ENCODE results near the gene SPOCD1.

The SPOCD1 gene

GRCh38 chr1:31855038-31855845 lies 39.4 kb upstream of the SPOCD1 start:
- Histone ChIP-seq H3K14ac (ENCODE audit: low read length) (no peak overlapping the region), H2BK5ac (ENCODE audit: low read depth, low read length, poor library complexity) (no peak overlapping the region), H3K9ac (ENCODE audit: low read length) (no peak overlapping the region), H4K91ac (ENCODE audit: low read depth, low read length) (no peak overlapping the region), H3K36me3 (ENCODE audit: control insufficient read depth in 1 of 2, insufficient read depth in 2 of 2, low read length in 2 of 2) (no peaks in the 10 kb centered on the region), H3K23ac (ENCODE audit: low read length) (no peak overlapping the region), H3K27ac (ENCODE audit: low read depth, low read length) (no peak overlapping the region), H4K12ac (ENCODE audit: low read depth, low read length) (no peak overlapping the region), H3K4ac (ENCODE audit: low read depth, low read length) (no peak overlapping the region), H3K4me2 (ENCODE audit: low read length) (no peak overlapping the region), H2BK120ac (ENCODE audit: insufficient read depth, low read length, poor library complexity) (no peak overlapping the region), H3K9me3 (ENCODE audit: insufficient read depth, low read depth, low read length) (no peaks in the 10 kb centered on the region), H3K4me3 (ENCODE audit: low read depth, low read length) (no peak overlapping the region), H4K8ac (ENCODE audit: low read depth, low read length) (no peak overlapping the region), H3K79me1 (ENCODE audit: low read length) (no peaks in the 10 kb centered on the region), H2BK12ac (ENCODE audit: low read length) (no peak overlapping the region), H3K4me1 (ENCODE audit: control insufficient read depth in 1 of 2, insufficient read depth in 2 of 2, low read length in 2 of 2) (no peaks in the 10 kb centered on the region), H2AK5ac (ENCODE audit: low read length) (no peak overlapping the region), H2AFZ (ENCODE audit: insufficient read depth, low read length, poor library complexity) (no peak overlapping the region), H3K18ac (ENCODE audit: low read length) (no peak overlapping the region), H3K27me3 (ENCODE audit: insufficient read depth, low read length) (no peaks in the 10 kb centered on the region), H3K79me2 (ENCODE audit: control insufficient read depth, insufficient read depth, low read length, poor library complexity) (no peaks in the 10 kb centered on the region)
- WGBS (ENCODE audit: extremely low coverage, insufficient coverage, insufficient read length): no CpG with 5 or more reads among the region's 12 CpGs
- DNase-seq: peak; percentile 41 to 65

GRCh38 chr1:31849653-31850052 lies 33.8 kb upstream of the SPOCD1 start:
- no peaks in the 10 kb centered on the region for H3K4me1 ChIP-seq (ENCODE audit: control insufficient read depth in 1 of 2, insufficient read depth in 2 of 2, low read length in 2 of 2)
- no peak overlapping the region for H3K4me2 ChIP-seq (ENCODE audit: low read length)
- no peak overlapping the region for H2AK5ac ChIP-seq (ENCODE audit: low read length)
- no CpG with 5 or more reads among the region's 5 CpGs for WGBS (ENCODE audit: extremely low coverage, insufficient coverage, insufficient read length)
- no peaks in the 10 kb centered on the region for H3K27me3 ChIP-seq (ENCODE audit: insufficient read depth, low read length)
- no peak overlapping the region for H2BK12ac ChIP-seq (ENCODE audit: low read length)
- H3K79me1 ChIP-seq (ENCODE audit: low read length): no peaks in the 10 kb centered on the region
- H3K9ac ChIP-seq (ENCODE audit: low read length): no peak overlapping the region
- H3K79me2 ChIP-seq (ENCODE audit: control insufficient read depth, insufficient read depth, low read length, poor library complexity): no peaks in the 10 kb centered on the region
- no peak overlapping the region for H2BK120ac ChIP-seq (ENCODE audit: insufficient read depth, low read length, poor library complexity)
- H3K4ac ChIP-seq (ENCODE audit: low read depth, low read length): no peak overlapping the region
- H3K9me3 ChIP-seq (ENCODE audit: insufficient read depth, low read depth, low read length): no peaks in the 10 kb centered on the region
- DNase-seq: no peak
- no peak overlapping the region for H4K12ac ChIP-seq (ENCODE audit: low read depth, low read length)
- no peak overlapping the region for H3K4me3 ChIP-seq (ENCODE audit: low read depth, low read length)
- H3K23ac ChIP-seq (ENCODE audit: low read length): no peak overlapping the region
- no peak overlapping the region for H4K8ac ChIP-seq (ENCODE audit: low read depth, low read length)
- H3K27ac ChIP-seq (ENCODE audit: low read depth, low read length): no peak overlapping the region
- H2BK5ac ChIP-seq (ENCODE audit: low read depth, low read length, poor library complexity): no peak overlapping the region
- H3K14ac ChIP-seq (ENCODE audit: low read length): no peak overlapping the region
- no peak overlapping the region for H3K18ac ChIP-seq (ENCODE audit: low read length)
- no peak overlapping the region for H2AFZ ChIP-seq (ENCODE audit: insufficient read depth, low read length, poor library complexity)
- H3K36me3 ChIP-seq (ENCODE audit: control insufficient read depth in 1 of 2, insufficient read depth in 2 of 2, low read length in 2 of 2): no peaks in the 10 kb centered on the region
- H4K91ac ChIP-seq (ENCODE audit: low read depth, low read length): no peak overlapping the region

DNA sequence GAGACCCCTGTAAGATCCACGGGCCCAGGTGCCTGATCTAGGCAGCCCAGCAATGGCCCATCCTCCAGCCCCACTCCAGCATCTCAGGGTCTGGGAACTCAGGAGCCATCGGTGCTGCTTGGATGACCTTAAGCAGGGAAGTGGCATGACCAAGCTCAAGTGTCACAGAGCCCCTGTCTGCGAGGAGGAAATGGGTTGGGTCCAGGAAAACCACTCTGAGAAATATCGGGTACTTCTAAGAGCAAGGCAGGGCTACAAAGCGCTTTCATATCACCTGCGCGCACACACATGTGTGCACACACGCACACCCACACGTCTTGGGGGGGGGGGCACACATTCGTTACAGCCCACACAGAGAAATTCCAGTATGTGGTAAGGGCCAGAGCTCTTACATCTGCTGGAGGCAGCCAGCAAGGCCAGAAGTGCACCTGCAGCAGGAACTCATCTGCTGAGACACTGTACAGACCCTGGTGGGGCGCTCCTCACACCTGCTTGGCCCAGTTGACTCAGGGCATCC lies 32.6 kb upstream of the SPOCD1 start:
- H3K36me3 ChIP-seq (ENCODE audit: control insufficient read depth in 1 of 2, insufficient read depth in 2 of 2, low read length in 2 of 2): no peaks in the 10 kb centered on the region
- H3K4me1 ChIP-seq (ENCODE audit: control insufficient read depth in 1 of 2, insufficient read depth in 2 of 2, low read length in 2 of 2): no peaks in the 10 kb centered on the region
- no peak overlapping the region for H4K12ac ChIP-seq (ENCODE audit: low read depth, low read length)
- no peaks in the 10 kb centered on the region for H3K79me1 ChIP-seq (ENCODE audit: low read length)
- no peak overlapping the region for H2BK5ac ChIP-seq (ENCODE audit: low read depth, low read length, poor library complexity)
- no peaks in the 10 kb centered on the region for H3K9me3 ChIP-seq (ENCODE audit: insufficient read depth, low read depth, low read length)
- no peak overlapping the region for H3K23ac ChIP-seq (ENCODE audit: low read length)
- no peak overlapping the region for H3K18ac ChIP-seq (ENCODE audit: low read length)
- no peak overlapping the region for H2AFZ ChIP-seq (ENCODE audit: insufficient read depth, low read length, poor library complexity)
- no peak overlapping the region for H3K9ac ChIP-seq (ENCODE audit: low read length)
- no peak overlapping the region for H2AK5ac ChIP-seq (ENCODE audit: low read length)
- H2BK120ac ChIP-seq (ENCODE audit: insufficient read depth, low read length, poor library complexity): no peak overlapping the region
- H4K8ac ChIP-seq (ENCODE audit: low read depth, low read length): no peak overlapping the region
- H3K14ac ChIP-seq (ENCODE audit: low read length): no peak overlapping the region
- no peak for DNase-seq
- WGBS (ENCODE audit: extremely low coverage, insufficient coverage, insufficient read length): no CpG with 5 or more reads among the region's 11 CpGs
- H3K79me2 ChIP-seq (ENCODE audit: control insufficient read depth, insufficient read depth, low read length, poor library complexity): no peaks in the 10 kb centered on the region
- H3K4me2 ChIP-seq (ENCODE audit: low read length): no peak overlapping the region
- H3K27ac ChIP-seq (ENCODE audit: low read depth, low read length): no peak overlapping the region
- H2BK12ac ChIP-seq (ENCODE audit: low read length): no peak overlapping the region
- no peak overlapping the region for H3K4ac ChIP-seq (ENCODE audit: low read depth, low read length)
- no peak overlapping the region for H4K91ac ChIP-seq (ENCODE audit: low read depth, low read length)
- no peaks in the 10 kb centered on the region for H3K27me3 ChIP-seq (ENCODE audit: insufficient read depth, low read length)
- H3K4me3 ChIP-seq (ENCODE audit: low read depth, low read length): no peak overlapping the region

DNA sequence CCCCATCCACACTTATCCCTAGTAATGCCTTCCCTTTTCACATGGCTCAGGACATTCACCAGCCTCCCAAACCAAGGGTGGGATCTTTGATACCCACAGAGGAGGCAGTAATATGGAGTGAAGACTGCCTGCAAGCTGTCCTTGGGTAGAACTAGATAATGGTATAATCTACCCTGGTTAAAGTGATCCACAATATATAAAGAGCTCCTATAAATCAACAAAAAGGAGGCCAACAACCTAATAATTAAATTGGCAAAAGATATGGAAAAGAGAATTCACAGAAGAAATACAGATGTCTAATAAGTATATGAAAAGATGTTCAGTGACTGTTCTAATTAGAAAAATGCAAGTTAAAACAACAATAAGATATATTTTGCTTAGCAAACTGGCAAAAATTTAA lies 30.7 kb upstream of the SPOCD1 start:
- Histone ChIP-seq H3K4me2 (ENCODE audit: low read length) (no peak overlapping the region), H3K23ac (ENCODE audit: low read length) (no peak overlapping the region), H3K14ac (ENCODE audit: low read length) (no peak overlapping the region), H3K4me1 (ENCODE audit: control insufficient read depth in 1 of 2, insufficient read depth in 2 of 2, low read length in 2 of 2) (no peaks in the 10 kb centered on the region), H2BK5ac (ENCODE audit: low read depth, low read length, poor library complexity) (no peak overlapping the region), H3K27me3 (ENCODE audit: insufficient read depth, low read length) (no peaks in the 10 kb centered on the region), H3K27ac (ENCODE audit: low read depth, low read length) (no peak overlapping the region), H3K9me3 (ENCODE audit: insufficient read depth, low read depth, low read length) (no peaks in the 10 kb centered on the region), H3K4me3 (ENCODE audit: low read depth, low read length) (no peak overlapping the region), H2BK12ac (ENCODE audit: low read length) (no peak overlapping the region), H4K12ac (ENCODE audit: low read depth, low read length) (no peak overlapping the region), H3K4ac (ENCODE audit: low read depth, low read length) (no peak overlapping the region), H3K18ac (ENCODE audit: low read length) (no peak overlapping the region), H3K79me2 (ENCODE audit: control insufficient read depth, insufficient read depth, low read length, poor library complexity) (no peaks in the 10 kb centered on the region), H2BK120ac (ENCODE audit: insufficient read depth, low read length, poor library complexity) (no peak overlapping the region), H4K8ac (ENCODE audit: low read depth, low read length) (no peak overlapping the region), H4K91ac (ENCODE audit: low read depth, low read length) (no peak overlapping the region), H2AK5ac (ENCODE audit: low read length) (no peak overlapping the region), H3K9ac (ENCODE audit: low read length) (no peak overlapping the region), H2AFZ (ENCODE audit: insufficient read depth, low read length, poor library complexity) (no peak overlapping the region), H3K79me1 (ENCODE audit: low read length) (no peaks in the 10 kb centered on the region), H3K36me3 (ENCODE audit: control insufficient read depth in 1 of 2, insufficient read depth in 2 of 2, low read length in 2 of 2) (no peaks in the 10 kb centered on the region)
- DNase-seq: no peak

All from trophoblast cell (in vitro differentiated cells and primary cell).